HFF-Myc (cell line): ENCODE measurements around the gene NOSIP.

ENCODE experiments used
- DNase-seq: peaks from one replicate; pipeline ENCODE4 v3.0.0-alpha.2; 2011; ENCODE audit warnings: low read depth; ENCODE audit errors: extremely low read depth
- H3K4me3 ChIP-seq: replicated peaks from 2 replicates; pipeline ENCODE4 v1.5.1; 2011; ENCODE audit warnings: low read depth, mild to moderate bottlenecking, control low read depth, low read length
- TF ChIP-seq, protein P1 (sequence below): IDR thresholded peaks from 2 replicates; pipeline ENCODE4 v1.5.1; 2012; ENCODE audit warnings: mild to moderate bottlenecking, low read depth, low read length, control low read depth; ENCODE audit errors: missing control alignments

The NOSIP gene

DNA sequence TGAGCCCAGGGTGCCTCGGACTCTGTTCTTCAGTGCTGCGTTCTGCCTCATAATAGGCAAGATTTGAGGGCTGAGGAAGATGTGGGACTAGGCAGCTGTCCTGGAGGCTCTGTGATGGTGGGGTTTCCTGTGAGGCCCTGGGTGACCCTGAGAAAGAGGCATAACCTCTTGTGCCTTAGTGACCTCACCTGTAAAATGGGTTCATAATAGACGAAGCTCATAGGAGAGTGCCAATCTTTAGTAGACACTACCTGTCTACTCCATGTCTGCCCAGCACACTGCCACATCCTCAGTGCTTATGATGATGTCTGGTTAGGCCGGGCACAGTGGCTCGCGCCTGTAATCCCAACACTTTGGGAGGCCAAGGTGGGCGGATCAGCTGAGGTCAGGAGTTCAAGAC, 36.2 kb upstream of the NOSIP start:
- TF ChIP-seq, protein P1, sequence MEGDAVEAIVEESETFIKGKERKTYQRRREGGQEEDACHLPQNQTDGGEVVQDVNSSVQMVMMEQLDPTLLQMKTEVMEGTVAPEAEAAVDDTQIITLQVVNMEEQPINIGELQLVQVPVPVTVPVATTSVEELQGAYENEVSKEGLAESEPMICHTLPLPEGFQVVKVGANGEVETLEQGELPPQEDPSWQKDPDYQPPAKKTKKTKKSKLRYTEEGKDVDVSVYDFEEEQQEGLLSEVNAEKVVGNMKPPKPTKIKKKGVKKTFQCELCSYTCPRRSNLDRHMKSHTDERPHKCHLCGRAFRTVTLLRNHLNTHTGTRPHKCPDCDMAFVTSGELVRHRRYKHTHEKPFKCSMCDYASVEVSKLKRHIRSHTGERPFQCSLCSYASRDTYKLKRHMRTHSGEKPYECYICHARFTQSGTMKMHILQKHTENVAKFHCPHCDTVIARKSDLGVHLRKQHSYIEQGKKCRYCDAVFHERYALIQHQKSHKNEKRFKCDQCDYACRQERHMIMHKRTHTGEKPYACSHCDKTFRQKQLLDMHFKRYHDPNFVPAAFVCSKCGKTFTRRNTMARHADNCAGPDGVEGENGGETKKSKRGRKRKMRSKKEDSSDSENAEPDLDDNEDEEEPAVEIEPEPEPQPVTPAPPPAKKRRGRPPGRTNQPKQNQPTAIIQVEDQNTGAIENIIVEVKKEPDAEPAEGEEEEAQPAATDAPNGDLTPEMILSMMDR, result no peak
- DNase-seq, result no peak
- no peak overlapping the region for H3K4me3 ChIP-seq

GRCh38 chr19:49615861-49616260, 35.5 kb upstream of the NOSIP start:
- DNase-seq, result no peak
- H3K4me3 ChIP-seq, result no peak overlapping the region
- TF ChIP-seq, protein P1, result no peak

- DNase-seq, result peak; percentile 44
- H3K4me3 ChIP-seq, result no peak overlapping the region
- TF ChIP-seq, protein P1, result peak; percentile 24
Observed at GRCh38 chr19:49614096-49614833, 33.9 kb upstream of the NOSIP start.

DNA sequence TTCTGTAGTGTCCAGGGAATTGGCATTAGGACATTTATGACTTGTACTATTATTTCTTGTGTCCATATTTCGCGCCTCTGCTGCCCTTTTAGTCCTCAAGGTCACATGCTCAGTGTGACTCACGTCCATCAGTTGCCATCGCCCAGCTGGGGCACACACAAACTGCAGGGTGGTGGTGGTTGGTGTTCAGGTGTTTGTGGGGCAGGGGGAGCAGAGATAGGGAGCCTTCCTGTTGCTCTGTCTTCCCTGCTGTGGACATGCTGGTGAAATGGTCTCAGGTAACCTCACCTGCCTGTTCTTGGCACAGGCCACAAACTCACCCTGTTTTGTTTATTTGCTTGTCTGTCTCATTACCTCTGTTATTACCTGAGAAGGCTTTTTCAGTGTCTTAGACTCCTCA, 33.0 kb upstream of the NOSIP start:
- no peak overlapping the region for H3K4me3 ChIP-seq
- TF ChIP-seq, protein P1, result no peak
- DNase-seq, result no peak

DNA sequence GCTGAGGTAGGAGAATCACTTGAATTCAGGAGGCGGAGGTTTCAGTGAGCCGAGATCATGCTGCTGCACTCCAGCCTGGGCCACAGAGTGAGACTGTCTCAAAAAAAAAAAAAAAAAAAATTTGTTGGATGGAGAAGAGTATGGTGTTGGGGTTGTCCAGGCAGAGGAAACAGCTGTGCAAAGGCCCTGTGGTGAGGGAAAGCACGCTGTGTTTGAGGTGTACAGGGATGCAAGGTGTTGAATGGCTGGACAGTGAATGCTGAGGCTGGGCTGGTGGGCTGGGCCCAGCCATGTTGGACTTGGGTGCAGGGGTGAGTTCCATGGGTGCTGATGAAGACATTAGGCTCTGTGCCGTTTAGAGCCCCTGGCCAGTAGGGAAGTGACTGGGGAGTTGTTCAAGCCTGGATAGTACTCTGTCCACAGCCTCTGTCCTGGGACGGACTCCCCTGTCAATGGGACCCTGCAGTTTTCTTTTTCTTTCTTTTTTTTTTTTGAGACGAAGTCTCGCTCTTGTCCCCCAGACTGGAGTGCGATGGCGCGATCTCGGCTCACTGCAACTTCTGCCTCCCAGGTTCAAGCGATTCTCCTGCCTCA, 29.2 kb upstream of the NOSIP start:
- DNase-seq, result no peak
- H3K4me3 ChIP-seq, result no peak overlapping the region
- TF ChIP-seq, protein P1, result no peak

DNA sequence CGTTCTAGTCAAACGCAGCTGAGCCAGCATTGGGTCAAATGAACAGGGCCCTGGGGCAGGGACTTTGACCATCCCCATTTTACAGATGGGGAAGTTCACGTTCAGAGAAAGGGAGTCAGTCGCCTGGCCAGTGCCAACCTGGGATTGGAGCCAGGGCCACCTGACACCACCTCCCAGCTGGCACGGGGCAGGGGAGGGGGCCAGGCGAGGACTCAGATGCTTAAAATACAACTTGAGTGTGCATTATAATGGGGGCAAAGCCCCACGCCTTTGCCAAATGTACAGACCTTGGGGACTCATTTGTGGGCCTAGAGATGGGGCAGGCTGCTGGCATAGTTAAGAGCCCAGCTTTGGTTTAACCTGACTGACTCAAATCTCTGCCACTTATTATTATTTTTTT, 25.2 kb upstream of the NOSIP start:
- no peak for DNase-seq
- H3K4me3 ChIP-seq, result no peak overlapping the region
- TF ChIP-seq, protein P1, result no peak

DNA sequence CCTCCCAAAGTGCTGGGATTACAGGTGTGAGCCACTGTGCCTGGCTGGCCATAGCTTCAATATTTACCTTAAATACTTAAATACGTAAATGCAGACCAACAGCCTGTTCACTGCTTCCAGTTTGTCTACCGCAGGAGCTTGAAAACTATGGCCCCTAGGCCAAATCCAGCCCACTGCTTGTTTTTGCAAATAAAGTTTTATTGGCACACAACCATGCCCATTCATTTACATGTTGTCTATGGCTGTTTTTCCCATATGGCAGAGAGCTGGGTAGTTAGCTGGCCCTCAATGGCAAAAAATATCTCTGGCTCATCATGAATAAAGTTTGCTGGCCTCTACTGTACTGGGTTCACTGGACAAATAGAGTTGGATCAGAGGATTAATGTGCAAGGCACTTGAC, 22.4 kb upstream of the NOSIP start:
- TF ChIP-seq, protein P1, result no peak
- no peak for DNase-seq
- H3K4me3 ChIP-seq, result no peak overlapping the region
